HCT116 (cell line): ENCODE measurements around the gene KRTAP4-5.
"Not testable (repeated sequence)": the region's sequence is repeated elsewhere in the genome, so short reads cannot be mapped to it uniquely, and the experiment has no call there.

ENCODE experiments used
- CTCF ChIP-seq, 3 experiments: fragments of 200-600 bp in 1 of 3; sonication (generic) in 1 of 3; IDR thresholded peaks in 2 of 3; conservative IDR thresholded peaks in 1 of 3; 2 replicates each; pipeline ENCODE4 v1.5.1; 2012 to 2017; ENCODE audit warnings: low read depth in 2 of 3, low read length in 2 of 3, antibody characterized with exemption in 1 of 3, borderline replicate concordance in 1 of 3, control low read depth in 1 of 3, mild to moderate bottlenecking in 1 of 3, mixed read lengths in 1 of 3, mixed run types in 1 of 3, moderate library complexity in 1 of 3; ENCODE audit not compliant: insufficient read depth in 1 of 3
- ELF1 ChIP-seq: IDR thresholded peaks from 2 replicates; pipeline ENCODE4 v1.6.1; 2012; ENCODE audit warnings: low read depth, borderline replicate concordance
- EZH2phosphoT487 ChIP-seq: fragments of 200-600 bp; IDR thresholded peaks from 2 replicates; pipeline ENCODE4 v1.6.1; 2018; ENCODE audit warnings: antibody characterized with exemption, borderline replicate concordance
- MAX ChIP-seq: IDR thresholded peaks from 2 replicates; pipeline ENCODE4 v1.6.1; 2012
- POLR2A ChIP-seq: IDR thresholded peaks from 2 replicates; pipeline ENCODE4 v1.7.0; 2011; ENCODE audit warnings: borderline replicate concordance; ENCODE audit not compliant: insufficient read depth, insufficient read length; ENCODE audit errors: extremely low read depth
- POLR2AphosphoS5 ChIP-seq: IDR thresholded peaks from 2 replicates; pipeline ENCODE4 v1.6.1; 2011; ENCODE audit warnings: mild to moderate bottlenecking, low read depth, low read length, moderate library complexity
- RAD21 ChIP-seq: IDR thresholded peaks from 2 replicates; pipeline ENCODE4 v1.6.1; 2012; ENCODE audit warnings: low read depth, mild to moderate bottlenecking
- REST ChIP-seq: IDR thresholded peaks from 2 replicates; pipeline ENCODE4 v1.6.1; 2012; ENCODE audit warnings: low read depth
- SP1 ChIP-seq: IDR thresholded peaks from 2 replicates; pipeline ENCODE4 v1.6.1; 2012; ENCODE audit warnings: low read depth
- SRF ChIP-seq: IDR thresholded peaks from 2 replicates; pipeline ENCODE4 v1.6.1; 2012; ENCODE audit warnings: low read depth
- ZBTB33 ChIP-seq: IDR thresholded peaks from 2 replicates; pipeline ENCODE4 v1.6.1; 2011; ENCODE audit warnings: mild to moderate bottlenecking, low read length, moderate library complexity; ENCODE audit not compliant: insufficient replicate concordance; ENCODE audit errors: extremely low read depth

- not testable (repeated sequence) for TF ChIP-seq ZBTB33; SRF; POLR2AphosphoS5; RAD21; REST; SP1; POLR2A; ELF1; CTCF (IDR thresholded peaks at IDR 0.05 in 2 of 3, conservative IDR thresholded peaks at IDR 0.05 in 1 of 3; ENCODE audit: borderline replicate concordance in 1 of 3, insufficient read depth in 1 of 3, low read depth in 2 of 3, low read length in 2 of 3); EZH2phosphoT487; MAX
Observed at GRCh38 chr17:41160190-41160589, 10.6 kb upstream of the KRTAP4-5 start.
